Fibroblast of peridontal ligament (primary cell): ENCODE data around the gene NAV2.
"Not testable (repeated sequence)": the region's sequence is repeated elsewhere in the genome, so short reads cannot be mapped to it uniquely, and the experiment has no call there.

ENCODE experiments used
- DNase-seq: peaks from one replicate; pipeline ENCODE4 v3.0.0-alpha.2; 2010; ENCODE audit errors: extremely low read depth

Gene NAV2

GRCh38 chr11:19890308-19890707 lies 177.7 kb downstream of the NAV2 start:
- peak; percentile 83 for DNase-seq

- no peak for DNase-seq
These were observed 178.4 kb downstream of the NAV2 start for GRCh38 chr11:19891022-19891421.

- no peak for DNase-seq
These were observed 179.8 kb downstream of the NAV2 start for GRCh38 chr11:19892387-19892786.

- DNase-seq, result peak; percentile 61
These were observed 180.2 kb downstream of the NAV2 start for GRCh38 chr11:19892876-19893275.

GRCh38 chr11:19894404-19894803 lies 181.8 kb downstream of the NAV2 start:
- DNase-seq, result no peak

GRCh38 chr11:19895037-19895436 lies 182.4 kb downstream of the NAV2 start:
- DNase-seq, result not testable (repeated sequence)

- no peak for DNase-seq
These were observed 183.1 kb downstream of the NAV2 start for GRCh38 chr11:19895776-19896175.

GRCh38 chr11:19903620-19904069 lies 191.0 kb downstream of the NAV2 start:
- peak; percentile 91 for DNase-seq

GRCh38 chr11:19905280-19905853 lies 192.7 kb downstream of the NAV2 start:
- DNase-seq, result peak; percentile 77

- no peak for DNase-seq
These were observed 193.5 kb downstream of the NAV2 start for GRCh38 chr11:19906126-19906525.

- no peak for DNase-seq
These were observed 194.5 kb downstream of the NAV2 start for GRCh38 chr11:19907008-19907579.

- DNase-seq, result no peak
These were observed 195.2 kb downstream of the NAV2 start for GRCh38 chr11:19907839-19908238.

GRCh38 chr11:19910931-19911330 lies 198.3 kb downstream of the NAV2 start:
- no peak for DNase-seq

- no peak for DNase-seq
These were observed 199.7 kb downstream of the NAV2 start for GRCh38 chr11:19912115-19912957.

- no peak for DNase-seq
These were observed 200.6 kb downstream of the NAV2 start for GRCh38 chr11:19912958-19913892.

GRCh38 chr11:19913893-19914249 lies 201.2 kb downstream of the NAV2 start:
- DNase-seq, result no peak

GRCh38 chr11:19915808-19916207 lies 203.2 kb downstream of the NAV2 start:
- DNase-seq, result no peak

- no peak for DNase-seq
These were observed 204.4 kb downstream of the NAV2 start for GRCh38 chr11:19917069-19917468.

GRCh38 chr11:19918302-19919049 lies 205.8 kb downstream of the NAV2 start:
- no peak for DNase-seq

GRCh38 chr11:19919050-19919561 lies 206.5 kb downstream of the NAV2 start:
- peak; percentile 97 for DNase-seq

GRCh38 chr11:19920982-19921381 lies 208.3 kb downstream of the NAV2 start:
- DNase-seq, result no peak
